Stimulated activated CD8-positive, alpha-beta memory T cell treated with anti-CD3 and anti-CD28 coated beads, Interleukin-12 subunit alpha, Interleukin-12 subunit beta, amount 100 ng/mL, for 4 hours (primary cell): Measurements from ENCODE around the gene RAB40C.
A peak's percentile ranks its signal among the peaks of the same experiment; 100 is the strongest.
"Not testable (repeated sequence)": the region's sequence is repeated elsewhere in the genome, so short reads cannot be mapped to it uniquely, and the experiment has no call there.

ENCODE experiments used
- DNase-seq: peaks from one replicate; pipeline ENCODE4 v3.0.0-alpha.2; 2020; ENCODE audit warnings: low read depth

RAB40C gene

GRCh38 chr16:590815-591200 lies 942 bp downstream of the RAB40C start:
- no peak for DNase-seq

GRCh38 chr16:591231-591630 lies 1.4 kb downstream of the RAB40C start:
- DNase-seq = no peak

GRCh38 chr16:591892-592517 lies 2.1 kb downstream of the RAB40C start:
- DNase-seq = no peak

GRCh38 chr16:592518-593306 lies 2.8 kb downstream of the RAB40C start:
- DNase-seq = no peak

GRCh38 chr16:593406-593805 lies 3.5 kb downstream of the RAB40C start:
- DNase-seq = no peak

GRCh38 chr16:593807-594206 lies 3.9 kb downstream of the RAB40C start:
- DNase-seq = no peak

- no peak for DNase-seq
These were observed 5.2 kb downstream of the RAB40C start for GRCh38 chr16:595094-595528.

- DNase-seq = no peak
These were observed 6.3 kb downstream of the RAB40C start for GRCh38 chr16:595942-596735.

- no peak for DNase-seq
These were observed 6.8 kb downstream of the RAB40C start for GRCh38 chr16:596736-597060.

GRCh38 chr16:597655-598054 lies 7.8 kb downstream of the RAB40C start:
- not testable (repeated sequence) for DNase-seq

GRCh38 chr16:598823-599739 lies 9.2 kb downstream of the RAB40C start:
- DNase-seq = no peak

- no peak for DNase-seq
These were observed 10.9 kb downstream of the RAB40C start for GRCh38 chr16:600781-601180.

GRCh38 chr16:603933-604332 lies 14.1 kb downstream of the RAB40C start:
- no peak for DNase-seq

- DNase-seq = no peak
These were observed 16.9 kb downstream of the RAB40C start for GRCh38 chr16:606656-607307.

- DNase-seq = no peak
These were observed 18.2 kb downstream of the RAB40C start for GRCh38 chr16:608019-608418.

GRCh38 chr16:609316-609715 lies 19.4 kb downstream of the RAB40C start:
- DNase-seq = no peak

GRCh38 chr16:609984-610383 lies 20.1 kb downstream of the RAB40C start:
- DNase-seq = no peak

GRCh38 chr16:610513-611381 lies 20.9 kb downstream of the RAB40C start:
- DNase-seq = peak; percentile 23

GRCh38 chr16:615122-615521 lies 25.3 kb downstream of the RAB40C start:
- no peak for DNase-seq
